Smooth muscle cell (in vitro differentiated cells): ENCODE data around the gene PCTP. TPM values are rescaled to one million over a fixed set of nuclear protein-coding genes. Genes with fewer than 3 reads are reported as not detected.

ENCODE experiments used
- DNase-seq: peaks from one replicate; lab custom pipeline; 2025; ENCODE audit not compliant: unreplicated experiment; lab: John Stamatoyannopoulos, UW
- H2AFZ ChIP-seq: fragments of 200-600 bp; sonication (generic); 2 replicates; pipeline ENCODE4 v1.6.0; 2016; ENCODE audit warnings: antibody characterized with exemption, low read depth, mild to moderate bottlenecking
- H3F3A ChIP-seq: fragments of 200-600 bp; sonication (generic); 2 replicates; pipeline ENCODE4 v1.6.0; 2017; ENCODE audit warnings: antibody characterized with exemption, low read depth
- H3K27ac ChIP-seq: fragments of 200-600 bp; sonication (generic); 2 replicates; pipeline ENCODE4 v1.5.1; 2016; ENCODE audit warnings: low read depth, mild to moderate bottlenecking
- H3K27me3 ChIP-seq: fragments of 200-600 bp; sonication (generic); 2 replicates; pipeline ENCODE4 v1.6.1; 2016; ENCODE audit warnings: low read depth, mild to moderate bottlenecking
- H3K36me3 ChIP-seq: fragments of 200-600 bp; sonication (generic); 2 replicates; pipeline ENCODE4 v1.5.1; 2016; ENCODE audit warnings: low read depth
- H3K4me1 ChIP-seq: fragments of 200-600 bp; sonication (generic); 2 replicates; pipeline ENCODE4 v1.5.1; 2016; ENCODE audit warnings: low read depth
- H3K4me2 ChIP-seq: fragments of 200-600 bp; sonication (generic); 2 replicates; pipeline ENCODE4 v1.6.0; 2016; ENCODE audit warnings: mild to moderate bottlenecking
- H3K4me3 ChIP-seq: fragments of 200-600 bp; sonication (generic); 2 replicates; pipeline ENCODE4 v1.5.1; 2016; ENCODE audit warnings: mild to moderate bottlenecking
- H3K79me2 ChIP-seq: fragments of 200-600 bp; sonication (generic); 2 replicates; pipeline ENCODE4 v1.6.0; 2016; ENCODE audit warnings: low read depth, mild to moderate bottlenecking
- H3K9ac ChIP-seq: fragments of 200-600 bp; sonication (generic); 2 replicates; pipeline ENCODE4 v1.6.0; 2016; ENCODE audit warnings: low read depth
- H3K9me3 ChIP-seq: fragments of 200-600 bp; sonication (generic); replicated peaks from 2 replicates; pipeline ENCODE4 v1.5.1; 2016; ENCODE audit warnings: low read depth
- H4K20me1 ChIP-seq: fragments of 200-600 bp; sonication (generic); 2 replicates; pipeline ENCODE4 v1.6.0; 2016; ENCODE audit warnings: low read depth
- CTCF ChIP-seq: fragments of 200-600 bp; sonication (generic); IDR thresholded peaks from 2 replicates; pipeline ENCODE4 v1.5.1; 2017; ENCODE audit warnings: borderline replicate concordance, mild to moderate bottlenecking, antibody characterized with exemption; ENCODE audit not compliant: insufficient read depth, poor library complexity, severe bottlenecking
- WGBS: methylation state at CpG from one replicate; pipeline ENCODE4 v1.1.7; 2016; ENCODE audit warnings: low lambda C conversion rate; 5-methylcytosine and 5-hydroxymethylcytosine counted together
- polyA plus RNA-seq: library from polyadenylated mRNA; unstranded; fragments of >200 nt; fragmentation: Nextera tagmentation; extraction: Ambion mirVana; gene quantifications from 2 replicates; pipeline ENCODE4 v1.2.1, GENCODE V29; 2016
- total RNA-seq: library from RNA; depleted of rRNA; stranded (reverse); fragments of >200 nt; gene quantifications from 2 replicates; pipeline ENCODE4 v1.2.3, GENCODE V29; 2014

PCTP gene
- total and polyA plus RNA-seq, 2 experiments from 2014 or later = 14.4 to 15.1 TPM

GRCh38 chr17:55765472-55765871, 14.6 kb downstream of the PCTP start:
- Histone ChIP-seq H3K9ac (no peak overlapping the region), H3K27me3 (no peaks in the 10 kb centered on the region), H3K4me2 (no peak overlapping the region), H2AFZ (no peak overlapping the region), H4K20me1 (peaks cover 49% of the 10 kb centered on the region), H3K9me3 (no peaks in the 10 kb centered on the region), H3F3A (peaks cover 5% of the 10 kb centered on the region), H3K27ac (no peak overlapping the region), H3K4me3 (no peak overlapping the region), H3K36me3 (no peaks in the 10 kb centered on the region), H3K4me1 (no peaks in the 10 kb centered on the region), H3K79me2 (peaks cover 47% of the 10 kb centered on the region)
- 99% methylated on average over 3 of the region's 3 CpGs for WGBS
- no peak for TF ChIP-seq CTCF
- DNase-seq = no peak

- H3K79me2 ChIP-seq = peaks cover 18% of the 10 kb centered on the region
- H3F3A ChIP-seq = peaks cover 5% of the 10 kb centered on the region
- peak overlapping the region; percentile 13 for H3K27ac ChIP-seq
- no peak for DNase-seq
- peaks cover 27% of the 10 kb centered on the region for H4K20me1 ChIP-seq
- no peak overlapping the region for H3K4me2 ChIP-seq
- no peak overlapping the region for H3K4me3 ChIP-seq
- H3K9me3 ChIP-seq = no peaks in the 10 kb centered on the region
- no peaks in the 10 kb centered on the region for H3K4me1 ChIP-seq
- no peaks in the 10 kb centered on the region for H3K27me3 ChIP-seq
- H3K36me3 ChIP-seq = no peaks in the 10 kb centered on the region
- H2AFZ ChIP-seq = no peak overlapping the region
- H3K9ac ChIP-seq = no peak overlapping the region
- no peak for TF ChIP-seq CTCF
Measured at GRCh38 chr17:55768936-55769624, 18.2 kb downstream of the PCTP start.

GRCh38 chr17:55769625-55770000, 18.8 kb downstream of the PCTP start:
- TF ChIP-seq CTCF = no peak
- Histone ChIP-seq H4K20me1 (peaks cover 27% of the 10 kb centered on the region), H3K27me3 (no peaks in the 10 kb centered on the region), H2AFZ (no peak overlapping the region), H3K9ac (no peak overlapping the region), H3K4me2 (no peak overlapping the region), H3K4me1 (no peaks in the 10 kb centered on the region), H3K79me2 (peaks cover 12% of the 10 kb centered on the region), H3F3A (peaks cover 5% of the 10 kb centered on the region), H3K4me3 (no peak overlapping the region), H3K36me3 (no peaks in the 10 kb centered on the region), H3K27ac (peak overlapping the region; percentile 13), H3K9me3 (no peaks in the 10 kb centered on the region)
- DNase-seq = no peak
- 32% methylated on average over 6 of the region's 6 CpGs for WGBS

GRCh38 chr17:55770196-55770870, 19.5 kb downstream of the PCTP start:
- no peak for DNase-seq
- no peaks in the 10 kb centered on the region for H3K27me3 ChIP-seq
- no peak overlapping the region for H3K9ac ChIP-seq
- H2AFZ ChIP-seq = no peak overlapping the region
- peaks cover 4% of the 10 kb centered on the region for H3K4me1 ChIP-seq
- H3K4me3 ChIP-seq = no peak overlapping the region
- H3F3A ChIP-seq = peaks cover 5% of the 10 kb centered on the region
- 48% methylated on average over 4 of the region's 4 CpGs for WGBS
- peak; percentile 65 for TF ChIP-seq CTCF
- H4K20me1 ChIP-seq = peaks cover 27% of the 10 kb centered on the region
- peaks cover 6% of the 10 kb centered on the region for H3K79me2 ChIP-seq
- H3K27ac ChIP-seq = peak overlapping the region; percentile 13
- no peaks in the 10 kb centered on the region for H3K9me3 ChIP-seq
- H3K36me3 ChIP-seq = no peaks in the 10 kb centered on the region
- H3K4me2 ChIP-seq = no peak overlapping the region
